B cell (primary cell): ENCODE results near the gene ACTL6A.

ENCODE experiments used
- CTCF ChIP-seq: fragments of 200-600 bp; IDR thresholded peaks from one replicate; pipeline ENCODE4 v1.8.0; 2022; ENCODE audit warnings: antibody characterized with exemption, mild to moderate bottlenecking
- EZH2 ChIP-seq: IDR thresholded peaks from 2 replicates; pipeline ENCODE4 v1.6.1; 2012; ENCODE audit warnings: borderline replicate concordance, low read depth, mild to moderate bottlenecking, moderate library complexity, low read length; ENCODE audit not compliant: insufficient read depth, poor library complexity, severe bottlenecking

GRCh38 chr3:179606534-179607085, 43.9 kb downstream of the ACTL6A start:
- TF ChIP-seq CTCF (no peak), EZH2 (no peak)
